GM19455 (cell line): Measurements from ENCODE around the gene OR2T3.
"Not testable (repeated sequence)": the region's sequence is repeated elsewhere in the genome, so short reads cannot be mapped to it uniquely, and the experiment has no call there.

ENCODE experiments used
- ATAC-seq: cut with Tn5 transposase; IDR thresholded peaks from one replicate; pipeline ENCODE4 v1.9.1; 2021; ENCODE audit not compliant: unreplicated experiment

The OR2T3 gene

GRCh38 chr1:248473051-248473450, at the start of gene OR2T3:
OR2T3 (plus strand) TSS chr1:248473351; CDS start chr1:248473351, 0 bp downstream.
- ATAC-seq: not testable (repeated sequence)

DNA sequence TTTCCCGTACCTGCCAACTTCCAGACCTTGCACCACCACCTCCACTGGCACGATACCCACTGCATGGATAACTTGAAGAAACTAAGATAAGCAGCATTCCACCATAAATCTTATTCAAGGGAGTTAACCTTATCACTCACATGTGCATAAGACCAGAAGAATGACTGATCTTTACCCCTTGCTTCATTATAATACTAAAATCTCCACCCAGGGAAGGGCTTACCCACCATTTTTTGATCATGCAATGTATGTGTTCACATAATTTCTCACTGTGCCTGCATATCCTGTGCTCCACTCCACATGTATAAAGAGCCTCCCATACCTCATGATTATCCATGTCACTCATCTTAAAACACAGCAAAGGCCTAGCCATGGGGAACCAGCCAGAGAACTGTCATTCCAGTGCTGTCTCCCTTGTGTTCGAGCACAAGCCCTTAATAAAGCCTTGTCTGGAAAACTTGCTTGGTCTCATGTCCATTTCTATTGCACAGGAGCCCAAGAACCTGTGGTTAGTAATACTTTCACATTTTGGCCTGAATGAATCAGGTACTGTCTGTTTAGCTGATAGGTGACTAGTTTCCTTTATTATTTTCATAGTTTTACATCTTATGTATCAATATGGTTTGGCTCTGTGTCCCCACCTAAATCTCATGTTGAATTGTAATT, 45.5 kb upstream of the OR2T3 start:
- ATAC-seq: peak; percentile 44

DNA sequence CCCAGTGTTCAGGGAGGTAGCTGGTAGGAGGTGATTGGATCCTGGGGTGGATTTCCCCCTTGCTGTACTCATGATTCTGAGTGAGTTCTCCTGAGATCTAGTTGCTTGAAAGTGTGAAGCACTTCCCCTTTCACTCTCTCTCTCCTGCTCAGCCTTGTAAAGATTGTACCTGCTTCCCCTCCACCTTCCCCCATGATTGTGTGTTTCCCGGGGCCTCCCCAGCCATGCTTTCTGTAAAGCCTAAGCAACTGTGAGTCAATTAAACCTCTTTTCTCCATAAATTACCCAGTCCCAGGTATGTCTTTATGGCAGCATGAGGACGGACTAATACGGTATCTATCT, 45.0 kb upstream of the OR2T3 start:
- ATAC-seq: peak; percentile 86

DNA sequence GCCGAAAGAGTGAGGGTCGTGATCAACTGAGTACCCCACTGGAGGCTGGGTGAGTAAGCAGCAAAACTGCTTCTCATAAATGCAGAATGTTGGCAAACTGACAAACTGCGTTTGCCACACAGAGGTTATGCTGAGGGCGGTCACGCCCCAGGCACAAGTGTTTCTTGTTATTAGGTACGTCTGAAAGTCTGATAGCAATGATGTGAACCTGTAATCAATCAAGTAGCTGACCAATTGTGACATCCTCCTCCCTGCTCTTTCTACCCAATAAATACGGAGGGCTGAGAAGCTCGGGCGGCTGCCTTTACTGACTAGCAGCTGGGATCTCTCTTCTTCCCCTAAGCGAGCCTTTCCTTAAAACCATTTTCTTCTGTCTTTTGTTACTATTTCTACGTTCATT, 41.5 kb upstream of the OR2T3 start:
- not testable (repeated sequence) for ATAC-seq

DNA sequence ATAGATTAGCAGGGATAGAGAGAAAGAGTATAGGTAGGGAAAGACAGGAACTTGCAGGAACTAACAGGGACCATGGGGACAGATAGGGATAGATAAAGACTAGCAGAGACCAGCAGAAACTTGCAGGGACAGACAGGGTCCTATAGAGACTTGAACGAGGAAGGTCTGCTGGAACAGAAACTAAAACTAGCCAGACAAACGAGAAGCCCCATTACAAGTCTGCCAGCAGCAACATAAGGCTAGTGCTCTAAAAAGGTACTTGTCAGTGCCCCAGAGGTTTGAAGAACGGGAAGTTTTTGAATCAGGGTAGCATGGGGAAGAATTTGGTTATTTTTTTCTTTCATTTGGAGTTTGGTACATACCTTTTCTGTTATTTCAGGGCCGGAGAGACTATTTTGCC, 41.0 kb upstream of the OR2T3 start:
- ATAC-seq: peak; percentile 43

DNA sequence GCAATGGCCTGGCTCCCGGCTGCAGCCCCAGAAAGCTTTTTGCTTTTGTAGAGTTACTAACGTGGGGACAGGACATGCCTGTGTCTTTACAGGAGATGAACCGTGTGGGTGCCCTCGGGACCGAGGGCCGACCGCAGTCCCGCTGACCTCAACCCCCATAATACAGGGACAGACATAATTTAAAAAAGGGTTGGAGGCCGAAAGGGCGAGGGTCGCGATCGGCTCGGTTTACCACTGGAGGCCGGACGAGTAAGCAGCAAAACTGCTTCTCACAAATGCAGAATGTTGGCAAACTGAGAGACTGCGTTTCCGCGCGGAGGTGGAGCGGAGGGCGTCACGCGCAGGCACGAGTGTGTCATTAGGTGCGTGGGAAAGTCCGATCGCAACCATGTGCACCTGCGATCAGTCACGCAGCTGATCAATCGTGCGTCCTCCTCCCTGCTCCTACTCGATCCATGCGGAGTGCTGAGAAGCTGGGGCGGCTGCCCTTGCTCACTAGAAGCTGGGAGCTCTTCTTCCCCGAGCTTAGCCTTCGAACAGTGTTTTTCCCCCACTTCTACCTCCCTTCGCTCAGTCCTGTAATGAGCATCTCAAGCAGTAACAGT, 39.2 kb upstream of the OR2T3 start:
- not testable (repeated sequence) for ATAC-seq

GRCh38 chr1:248434913-248435312, 38.2 kb upstream of the OR2T3 start:
- not testable (repeated sequence) for ATAC-seq

DNA sequence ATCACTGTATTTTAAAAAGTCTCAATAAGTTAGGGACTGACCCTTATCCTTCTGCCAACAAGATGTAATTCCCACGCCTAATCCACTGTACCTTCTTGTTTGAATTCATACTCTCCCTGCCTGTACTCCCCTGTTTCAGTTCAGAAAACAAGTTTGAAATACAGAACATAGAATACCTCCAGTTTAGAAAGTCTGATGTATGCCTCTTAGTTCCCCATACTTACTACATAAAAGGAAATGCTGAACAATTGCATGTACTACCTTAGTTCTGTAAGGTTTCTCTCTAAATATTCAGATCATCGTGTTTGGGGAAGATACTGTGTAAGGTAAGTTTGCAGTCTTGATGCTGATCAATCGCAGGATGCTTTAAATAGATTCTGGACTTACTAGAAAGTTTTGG, 36.8 kb upstream of the OR2T3 start:
- ATAC-seq: peak; percentile 42

DNA sequence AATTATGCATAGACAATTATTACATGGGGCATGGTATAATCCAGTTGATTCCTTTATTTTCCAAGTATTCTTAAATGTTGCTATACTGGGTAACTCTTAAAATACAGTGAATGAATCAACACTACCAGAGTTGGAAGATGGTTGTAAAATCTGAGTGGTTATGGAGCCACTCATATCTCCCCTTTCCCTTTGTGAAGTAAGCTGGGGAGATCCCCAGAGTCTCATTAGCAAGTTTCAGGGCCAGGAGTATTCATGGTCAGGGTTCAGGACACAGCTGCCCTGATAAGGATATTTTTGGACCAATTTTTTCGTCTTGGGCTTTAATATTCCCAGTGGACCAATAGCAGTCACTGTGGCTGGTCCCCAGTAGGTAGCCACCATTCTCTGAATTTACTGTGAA, 34.5 kb upstream of the OR2T3 start:
- not testable (repeated sequence) for ATAC-seq

- not testable (repeated sequence) for ATAC-seq
These were observed 33.9 kb upstream of the OR2T3 start for GRCh38 chr1:248439283-248439682.

DNA sequence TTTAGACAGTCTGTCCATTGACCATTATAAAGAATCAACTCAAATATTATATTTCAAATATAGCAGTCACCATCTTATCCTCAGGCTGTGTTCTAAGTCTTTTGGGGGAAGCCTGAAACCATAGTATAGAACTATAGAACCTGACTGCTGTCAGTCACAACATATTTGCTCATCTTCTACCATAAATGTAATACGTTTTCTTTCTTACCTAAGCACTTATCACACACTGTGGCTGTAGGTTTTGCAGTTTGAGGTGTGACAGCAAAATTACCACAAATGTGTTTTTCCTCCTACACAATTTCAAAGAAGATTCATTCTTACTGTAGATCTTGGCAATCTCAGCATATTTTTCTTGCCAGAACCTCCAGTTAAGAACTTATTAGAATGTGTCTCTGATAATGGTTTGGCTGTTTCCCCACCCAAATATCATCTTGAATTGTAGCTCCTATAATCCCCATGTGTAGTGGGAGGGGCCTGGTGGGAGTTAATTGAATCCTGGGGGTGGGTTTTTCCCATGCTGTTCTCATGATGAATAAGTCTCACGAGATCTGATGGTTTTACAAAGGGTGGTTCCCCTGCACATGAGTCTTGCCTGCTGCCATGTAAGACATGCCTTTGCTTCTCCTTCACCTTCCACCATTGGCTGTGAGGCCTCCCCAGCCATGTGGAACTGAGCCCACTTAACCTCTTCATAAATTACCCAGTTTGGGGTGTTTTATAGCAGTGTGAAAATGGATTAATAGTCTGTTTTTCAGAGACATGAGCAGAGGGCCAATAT, 30.5 kb upstream of the OR2T3 start:
- not testable (repeated sequence) for ATAC-seq

DNA sequence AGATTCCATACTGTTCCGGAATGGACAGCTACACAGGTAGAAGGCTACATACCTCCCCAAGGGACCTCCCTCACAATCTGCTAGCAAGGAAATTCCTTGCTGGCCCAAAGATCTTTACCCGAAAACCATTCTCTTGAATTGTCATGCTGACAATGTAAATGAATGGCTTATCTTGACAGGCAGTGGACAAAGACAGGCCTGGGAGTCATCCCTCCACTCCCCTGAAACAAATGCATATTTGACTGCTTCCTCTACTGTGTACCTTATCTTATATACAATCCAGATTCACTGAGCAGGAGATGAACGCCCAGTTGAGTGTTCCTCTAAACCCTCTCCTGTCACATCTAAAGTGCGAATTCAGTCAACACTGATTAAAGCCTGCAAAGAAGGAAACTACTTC, 28.5 kb upstream of the OR2T3 start:
- not testable (repeated sequence) for ATAC-seq

DNA sequence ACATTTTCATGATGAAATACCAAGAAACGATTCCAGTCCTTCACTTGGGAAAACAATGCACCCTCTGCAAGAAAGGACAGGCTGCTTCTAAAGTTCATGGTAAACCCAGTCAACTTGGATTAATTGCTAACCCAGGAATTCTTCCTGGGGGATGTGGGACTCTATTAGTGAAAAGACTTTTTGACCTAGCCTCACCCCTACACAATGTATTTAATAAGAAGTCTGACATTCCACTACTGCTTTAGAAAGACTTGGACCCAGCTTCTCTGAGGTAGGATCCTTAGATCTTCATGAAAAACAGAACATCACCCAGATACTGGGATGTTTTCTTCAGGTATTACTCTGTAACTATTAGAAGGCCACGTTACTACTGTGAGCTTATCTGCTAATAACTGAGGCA, 27.8 kb upstream of the OR2T3 start, which contains the start of gene OR2T2:
Gene OR2T2, plus strand, starts transcription at position 239 of the 400 bp plus-strand sequence. CDS start 7,161 bp downstream, outside the sequence.
- not testable (repeated sequence) for ATAC-seq

- peak; percentile 48 for ATAC-seq
These were observed 24.6 kb upstream of the OR2T3 start for GRCh38 chr1:248448409-248449074.

- ATAC-seq: peak; percentile 4
These were observed 23.2 kb upstream of the OR2T3 start for GRCh38 chr1:248449821-248450465.

GRCh38 chr1:248450466-248451145, 22.5 kb upstream of the OR2T3 start:
- ATAC-seq: peak; percentile 66

DNA sequence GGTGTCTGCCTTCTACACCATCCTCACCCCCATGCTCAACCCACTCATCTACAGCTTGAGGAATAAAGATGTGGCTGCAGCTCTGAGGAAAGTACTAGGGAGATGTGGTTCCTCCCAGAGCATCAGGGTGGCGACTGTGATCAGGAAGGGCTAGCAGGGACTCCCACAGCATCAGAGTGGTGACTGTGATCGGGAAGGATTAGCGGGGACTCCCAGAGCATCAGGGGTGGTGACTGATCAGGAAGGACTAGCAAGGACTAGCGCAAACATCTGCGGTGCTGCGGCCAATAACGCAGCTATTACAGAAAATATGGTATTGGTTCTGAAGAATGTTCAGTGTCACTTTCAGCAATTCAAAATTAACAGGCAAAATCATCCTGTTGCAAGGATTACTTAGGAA, 19.5 kb upstream of the OR2T3 start:
- ATAC-seq: not testable (repeated sequence)

- ATAC-seq: not testable (repeated sequence)
These were observed 18.1 kb upstream of the OR2T3 start for GRCh38 chr1:248455045-248455444.

GRCh38 chr1:248456635-248457034, 16.5 kb upstream of the OR2T3 start:
- ATAC-seq: not testable (repeated sequence)

DNA sequence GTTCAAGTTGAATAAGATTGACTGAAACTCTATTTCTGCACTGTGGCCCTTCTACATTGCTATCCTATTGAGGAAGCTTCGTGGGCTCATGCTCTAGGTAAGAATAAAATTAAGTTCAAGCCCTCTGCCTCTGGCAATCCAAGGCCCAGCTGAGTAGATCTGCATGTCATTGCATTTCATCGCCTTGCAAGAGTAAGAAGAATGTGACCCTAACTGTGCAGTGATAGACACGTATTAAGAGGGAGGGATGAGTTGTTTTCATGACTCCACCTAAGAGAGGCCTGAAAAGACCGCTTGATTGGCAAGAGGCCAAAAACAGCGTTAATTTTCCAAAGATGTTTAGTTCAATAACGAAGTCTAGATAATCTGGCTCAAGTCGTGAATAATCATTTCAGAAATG, 14.0 kb upstream of the OR2T3 start:
- not testable (repeated sequence) for ATAC-seq
